GM12878 (cell line): ENCODE results near the gene NOXA1. TPM values are rescaled to one million over a fixed set of nuclear protein-coding genes. Genes with fewer than 3 reads are reported as not detected.

Experiments
- ATAC-seq: fragments of 200-7000 bp; cut with Tn5 transposase; 3 replicates; pipeline ENCODE4 v1.9.1; 2020; ENCODE audit warnings: mild to moderate bottlenecking, moderate library complexity
- BruUV-seq: library from RNA; stranded (reverse); fragments of 400-500 nt; replicated peaks from 2 replicates; lab custom pipeline; 2021; lab: Mats Ljungman, UMichigan
- CTCF ChIA-PET: fragments of 300-600 bp; sonication (Branson Sonifier 250); formaldehyde crosslinking; extraction: SDS; loops from one replicate; lab custom pipeline; 2021; ENCODE audit warnings: inconsistent platforms; lab: Yijun Ruan, JAX
- POLR2A ChIA-PET: fragments of 350-600 bp; formaldehyde crosslinking; extraction: SDS; loops from one replicate; lab custom pipeline; 2021; ENCODE audit warnings: inconsistent platforms; lab: Charles Lee
- RAD21 ChIA-PET: fragments of 300-600 bp; sonication (Branson Sonifier 250); formaldehyde crosslinking; loops from one replicate; lab custom pipeline; 2023; ENCODE audit warnings: antibody characterized with exemption; ENCODE audit not compliant: unreplicated experiment; lab: Charles Lee
- SMC1A ChIA-PET: fragments of 300-600 bp; sonication (Branson Sonifier 250); formaldehyde crosslinking; loops from one replicate; lab custom pipeline; 2023; ENCODE audit not compliant: unreplicated experiment, uncharacterized antibody; lab: Charles Lee
- DNase-seq: peaks from one replicate; pipeline ENCODE4 v3.0.0-alpha.2; 2011; ENCODE audit warnings: low read depth, low spot score
- FAIRE-seq: peaks from 3 replicates; lab custom pipeline; 2011; peaks lifted over from hg19 to GRCh38; lab: Jason Lieb, UNC
- H2AFZ ChIP-seq: 2 replicates; pipeline ENCODE4 v1.6.0; 2011; ENCODE audit warnings: low read depth, low read length, control low read depth; ENCODE audit not compliant: control insufficient read depth
- H3K27ac ChIP-seq: 2 replicates; pipeline ENCODE4 v1.5.1; 2011; ENCODE audit warnings: control low read depth; ENCODE audit not compliant: control insufficient read depth, insufficient read depth
- H3K27me3 ChIP-seq, 2 experiments: replicated peaks in 1 of 2; 2 replicates each; pipeline versions ENCODE4 v1.6.0 to v1.6.1; 2011; ENCODE audit warnings: low read length in 1 of 2; ENCODE audit not compliant: control insufficient read depth in 2 of 2, insufficient read depth in 2 of 2
- H3K36me3 ChIP-seq, 2 experiments: 2 replicates each; pipeline ENCODE4 v1.5.1; 2011; ENCODE audit warnings: low read length in 1 of 2; ENCODE audit not compliant: control insufficient read depth in 2 of 2, insufficient read depth in 2 of 2
- H3K4me1 ChIP-seq: 2 replicates; pipeline ENCODE4 v1.6.1; 2011; ENCODE audit warnings: mild to moderate bottlenecking, low read length, moderate library complexity, mixed read lengths; ENCODE audit not compliant: control insufficient read depth, insufficient read depth
- H3K4me2 ChIP-seq: 2 replicates; pipeline ENCODE4 v1.6.0; 2011; ENCODE audit warnings: control low read depth; ENCODE audit not compliant: control insufficient read depth, insufficient read depth
- H3K4me3 ChIP-seq: fragments of 200-600 bp; sonication (generic); 2 replicates; pipeline ENCODE4 v1.5.1; 2016
- H3K79me2 ChIP-seq: 2 replicates; pipeline ENCODE4 v1.6.0; 2011; ENCODE audit warnings: low read length; ENCODE audit not compliant: control insufficient read depth, insufficient read depth
- H3K9ac ChIP-seq: 2 replicates; pipeline ENCODE4 v1.8.0; 2011; ENCODE audit warnings: low read length, control low read depth, mixed read lengths; ENCODE audit not compliant: control insufficient read depth, insufficient read depth
- H3K9me3 ChIP-seq: replicated peaks from 3 replicates; pipeline ENCODE4 v1.5.1; 2011; ENCODE audit warnings: mild to moderate bottlenecking, low read length; ENCODE audit not compliant: control insufficient read depth, insufficient read depth
- H4K20me1 ChIP-seq: 2 replicates; pipeline ENCODE4 v1.6.0; 2011; ENCODE audit not compliant: control insufficient read depth, insufficient read depth
- BMI1 ChIP-seq: fragments of 450-650 bp; IDR thresholded peaks from 2 replicates; pipeline ENCODE4 v1.6.1; 2016; ENCODE audit warnings: mild to moderate bottlenecking, moderate library complexity, borderline replicate concordance
- DPF2 ChIP-seq: fragments of 450-650 bp; IDR thresholded peaks from 2 replicates; pipeline ENCODE4 v1.6.1; 2017; ENCODE audit warnings: mild to moderate bottlenecking
- PAX5 ChIP-seq: IDR thresholded peaks from 2 replicates; pipeline ENCODE4 v1.6.1; 2011; ENCODE audit warnings: low read depth, low read length, borderline replicate concordance
- SP1 ChIP-seq: IDR thresholded peaks from one replicate; pipeline ENCODE4 v1.6.1; 2011; ENCODE audit warnings: low read depth, low read length
- TCF12 ChIP-seq: IDR thresholded peaks from 2 replicates; pipeline ENCODE4 v1.6.1; 2011; ENCODE audit warnings: low read depth, mild to moderate bottlenecking, low read length
- ZSCAN29 ChIP-seq: fragments of 450-650 bp; IDR thresholded peaks from 2 replicates; pipeline ENCODE4 v1.6.1; 2017; ENCODE audit warnings: mild to moderate bottlenecking, moderate library complexity
- WGBS: methylation state at CpG from one replicate; pipeline ENCODE4 v1.1.6; 2016; ENCODE audit warnings: low lambda C conversion rate; ENCODE audit not compliant: insufficient replicate concordance, insufficient coverage; ENCODE audit errors: missing lambda C conversion rate; 5-methylcytosine and 5-hydroxymethylcytosine counted together
- in situ Hi-C: fragments of 300-500 bp; cut with MboI; formaldehyde crosslinking; loops from 9 replicates; pipeline ENCODE4 v1.14.3; 2018; ENCODE audit warnings: mixed read lengths
- intact Hi-C: fragments of 100-400 bp; cut with micrococcal nuclease; formaldehyde crosslinking; loops from one replicate; pipeline ENCODE4 v1.14.2; 2022; ENCODE audit not compliant: unreplicated experiment
- polyA plus RNA-seq, 11 experiments: library from polyadenylated mRNA; depleted of rRNA in 4 of 11; unstranded in 6 of 11; stranded (reverse) in 5 of 11; fragments of >200 nt; fragmentation: Nextera tagmentation in 4 of 11; fragmentation: Illumina TruSeq in 1 of 11; extraction: Ambion mirVana in 4 of 11; extraction: Trizol in 1 of 11; gene quantifications; 1 replicate in 1 of 11; 2 replicates in 10 of 11; pipeline versions ENCODE4 v1.2.1 to v1.2.3, GENCODE V29; 2011 to 2016; ENCODE audit warnings: inconsistent platforms in 2 of 11, missing spikeins in 2 of 11, low read depth in 1 of 11
- total RNA-seq, 4 experiments: library from RNA; depleted of rRNA in 3 of 4; stranded (reverse); fragments of >200 nt in 3 of 4; fragmentation: Illumina TruSeq in 1 of 4; extraction: Trizol in 1 of 4; gene quantifications; 2 replicates each; pipeline versions ENCODE4 v1.2.1 to v1.2.3, GENCODE V29; 2013 to 2021
- TF ChIP-seq, protein P1 (sequence below): IDR thresholded peaks from 2 replicates; pipeline ENCODE4 v1.6.1; 2012; ENCODE audit warnings: low read depth, low read length, improper control_type of control experiment
- TF ChIP-seq, protein P2 (sequence below): fragments of 450-650 bp; IDR thresholded peaks from 2 replicates; pipeline ENCODE4 v1.6.1; 2017; ENCODE audit warnings: antibody characterized with exemption, mild to moderate bottlenecking, moderate library complexity

The NOXA1 gene
- total and polyA plus RNA-seq, 10 of the 15 experiments (the other 5 are each of a cell fraction or from before 2014, with no cell fraction given) = 0.08 to 0.20 TPM; not detected in 8

DNA sequence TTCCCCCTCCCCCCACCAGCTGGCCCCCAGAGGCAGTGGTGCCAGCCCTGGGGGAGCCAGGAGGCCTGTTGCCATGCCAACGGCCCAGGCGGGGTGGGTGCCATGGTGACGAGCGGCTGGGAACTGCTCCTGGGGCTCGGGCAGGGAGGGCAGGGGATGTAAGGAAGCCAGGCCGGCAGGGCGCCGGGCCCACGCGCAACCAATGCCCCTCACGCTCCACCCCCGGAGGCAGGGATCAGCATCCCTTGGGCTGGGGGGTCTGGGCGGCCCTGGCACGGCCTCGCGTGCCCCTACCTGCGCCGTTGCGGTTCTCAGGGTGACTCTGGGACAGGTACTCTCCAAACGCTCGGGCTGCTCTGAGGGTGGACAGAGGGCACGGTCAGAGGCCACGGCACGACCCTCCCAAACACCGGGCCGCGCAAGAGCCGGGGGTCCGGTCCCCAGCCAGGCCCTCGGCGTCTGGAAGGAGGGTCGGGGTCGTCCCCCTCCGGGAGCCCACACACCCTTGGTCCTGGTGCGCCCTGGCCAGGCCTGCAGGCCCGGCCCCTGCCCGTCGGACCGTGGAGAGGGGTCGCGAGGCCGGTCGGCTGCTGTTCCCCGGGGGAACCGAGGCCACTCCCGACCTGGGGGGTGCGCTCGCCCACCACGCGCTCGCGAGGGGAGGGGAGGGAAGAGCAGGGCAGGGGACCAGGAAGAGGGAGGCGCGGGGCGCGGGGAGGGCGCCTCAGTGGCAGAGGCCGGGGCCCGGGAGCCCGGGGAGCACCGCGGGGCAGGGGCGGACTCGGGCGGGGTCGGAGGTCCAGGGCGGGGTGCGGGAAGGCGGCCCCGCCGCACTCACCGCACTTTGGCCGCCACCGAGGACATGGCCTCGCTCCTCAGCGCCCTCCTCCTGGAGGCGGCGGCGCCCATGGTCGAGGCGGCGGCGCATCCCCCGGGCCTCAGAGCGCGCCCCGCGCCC, 35.3 kb downstream of the NOXA1 start:
- TF ChIP-seq DPF2 = 0 out of 2 replicates have a peak, but pooled peaks have one; percentile 26
- TF ChIP-seq, protein P1, sequence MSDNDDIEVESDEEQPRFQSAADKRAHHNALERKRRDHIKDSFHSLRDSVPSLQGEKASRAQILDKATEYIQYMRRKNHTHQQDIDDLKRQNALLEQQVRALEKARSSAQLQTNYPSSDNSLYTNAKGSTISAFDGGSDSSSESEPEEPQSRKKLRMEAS = 0 out of 2 replicates have a peak, but pooled peaks have one; percentile 1
- 0 out of 2 replicates have a peak, but pooled peaks have one; percentile 24 for TF ChIP-seq ZSCAN29
- 0 out of 2 replicates have a peak, but pooled peaks have one; percentile 24 for TF ChIP-seq BMI1
- TF ChIP-seq TCF12 = no peak
- TF ChIP-seq SP1 = no peak
- peak; percentile 23; the same call in 1 of the 2 replicates for TF ChIP-seq PAX5
- TF ChIP-seq, protein P2, sequence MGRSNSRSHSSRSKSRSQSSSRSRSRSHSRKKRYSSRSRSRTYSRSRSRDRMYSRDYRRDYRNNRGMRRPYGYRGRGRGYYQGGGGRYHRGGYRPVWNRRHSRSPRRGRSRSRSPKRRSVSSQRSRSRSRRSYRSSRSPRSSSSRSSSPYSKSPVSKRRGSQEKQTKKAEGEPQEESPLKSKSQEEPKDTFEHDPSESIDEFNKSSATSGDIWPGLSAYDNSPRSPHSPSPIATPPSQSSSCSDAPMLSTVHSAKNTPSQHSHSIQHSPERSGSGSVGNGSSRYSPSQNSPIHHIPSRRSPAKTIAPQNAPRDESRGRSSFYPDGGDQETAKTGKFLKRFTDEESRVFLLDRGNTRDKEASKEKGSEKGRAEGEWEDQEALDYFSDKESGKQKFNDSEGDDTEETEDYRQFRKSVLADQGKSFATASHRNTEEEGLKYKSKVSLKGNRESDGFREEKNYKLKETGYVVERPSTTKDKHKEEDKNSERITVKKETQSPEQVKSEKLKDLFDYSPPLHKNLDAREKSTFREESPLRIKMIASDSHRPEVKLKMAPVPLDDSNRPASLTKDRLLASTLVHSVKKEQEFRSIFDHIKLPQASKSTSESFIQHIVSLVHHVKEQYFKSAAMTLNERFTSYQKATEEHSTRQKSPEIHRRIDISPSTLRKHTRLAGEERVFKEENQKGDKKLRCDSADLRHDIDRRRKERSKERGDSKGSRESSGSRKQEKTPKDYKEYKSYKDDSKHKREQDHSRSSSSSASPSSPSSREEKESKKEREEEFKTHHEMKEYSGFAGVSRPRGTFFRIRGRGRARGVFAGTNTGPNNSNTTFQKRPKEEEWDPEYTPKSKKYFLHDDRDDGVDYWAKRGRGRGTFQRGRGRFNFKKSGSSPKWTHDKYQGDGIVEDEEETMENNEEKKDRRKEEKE = 0 out of 2 replicates have a peak, but pooled peaks have one; percentile 48
- Histone ChIP-seq H3K27me3 (no peaks in the 10 kb centered on the region), H3K4me3 (peak overlapping the region; percentile 90), H3K79me2 (peaks cover 9% of the 10 kb centered on the region), H2AFZ (peak overlapping the region; percentile 13; the same call in 1 of the 2 replicates), H4K20me1 (no peaks in the 10 kb centered on the region), H3K9ac (peak overlapping the region; percentile 76), H3K4me2 (peak overlapping the region; percentile 98), H3K4me1 (peaks cover 35% of the 10 kb centered on the region), H3K27ac (peak overlapping the region; percentile 54), H3K9me3 (no peaks in the 10 kb centered on the region), H3K36me3 (no peaks in the 10 kb centered on the region)
- FAIRE-seq (no peak), DNase-seq (no peak), ATAC-seq (peak; percentile 3; the same call in 2 of the 3 replicates)
- no TSS peak for BruUV-seq
- intact Hi-C loops (no loop called here), in situ Hi-C loops (no loop called here)
- SMC1A ChIA-PET = no interaction called here
- POLR2A ChIA-PET = interaction anchor here (1.0 kb wide), 1 partner anchor 308 kb away, joined by 5 read pairs; no protein-coding TSS in a partner anchor
- WGBS = 19% methylated on average over 57 of the region's 88 CpGs
- RAD21 ChIA-PET = no interaction called here
- CTCF ChIA-PET = interaction anchor here (1.0 to 1.3 kb wide), 3 partner anchors 12 to 157 kb away, joined by 3 to 6 read pairs (median 4); partner anchors contain the start of gene NRARP
